ENCODE measurements around the gene ZNF483.

The ZNF483 gene

DNA sequence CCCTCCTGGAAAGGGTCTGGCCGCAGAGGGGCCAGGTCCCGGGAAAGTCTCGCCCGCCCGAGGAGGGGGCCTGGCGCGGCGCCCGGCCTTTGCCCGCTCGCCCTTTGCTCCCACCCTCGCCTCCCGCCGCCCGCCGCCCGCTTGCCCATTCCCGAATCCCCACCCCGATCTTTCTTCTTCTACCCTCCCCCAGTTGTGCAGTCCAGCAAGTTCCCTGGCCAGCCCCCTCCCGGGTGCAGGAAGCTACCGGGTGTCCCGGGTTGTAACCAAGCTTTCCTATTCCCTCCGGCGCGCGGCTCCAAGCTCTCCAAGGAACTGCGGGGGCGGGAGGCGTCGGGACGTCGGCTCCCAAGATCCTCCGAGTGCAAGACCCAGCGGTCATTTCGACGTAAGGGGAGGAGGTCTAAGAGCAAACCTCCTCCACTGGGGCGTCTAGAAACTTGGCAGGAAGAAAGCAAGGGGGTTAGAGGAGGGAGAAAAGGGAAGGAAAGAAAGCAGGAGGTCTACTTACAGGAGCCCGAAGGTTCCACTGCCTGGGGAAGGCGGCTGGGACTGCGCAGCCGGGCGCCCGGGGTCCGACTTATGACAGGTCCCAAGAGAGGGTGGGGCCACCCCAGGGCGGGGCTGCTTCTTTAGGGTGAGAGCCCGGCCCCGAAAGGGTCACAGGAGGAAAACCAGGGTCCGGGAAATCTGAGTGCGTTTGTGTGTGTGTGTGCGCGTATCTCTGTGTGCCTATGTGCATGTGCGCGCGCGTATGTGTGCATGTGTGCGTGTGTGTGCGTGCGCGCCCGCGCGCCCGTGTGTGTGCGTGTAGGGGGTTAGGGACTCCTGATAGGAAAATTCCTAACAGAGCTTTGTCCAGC is 74.3 kb downstream of the ZNF483 start, which contains the start of gene PTGR1:
Gene PTGR1 (minus strand): TSS at position 556 of the 863 bp plus-strand sequence. CDS start 2,225 bp downstream, outside the sequence.
- TF ChIP-seq, protein P1, sequence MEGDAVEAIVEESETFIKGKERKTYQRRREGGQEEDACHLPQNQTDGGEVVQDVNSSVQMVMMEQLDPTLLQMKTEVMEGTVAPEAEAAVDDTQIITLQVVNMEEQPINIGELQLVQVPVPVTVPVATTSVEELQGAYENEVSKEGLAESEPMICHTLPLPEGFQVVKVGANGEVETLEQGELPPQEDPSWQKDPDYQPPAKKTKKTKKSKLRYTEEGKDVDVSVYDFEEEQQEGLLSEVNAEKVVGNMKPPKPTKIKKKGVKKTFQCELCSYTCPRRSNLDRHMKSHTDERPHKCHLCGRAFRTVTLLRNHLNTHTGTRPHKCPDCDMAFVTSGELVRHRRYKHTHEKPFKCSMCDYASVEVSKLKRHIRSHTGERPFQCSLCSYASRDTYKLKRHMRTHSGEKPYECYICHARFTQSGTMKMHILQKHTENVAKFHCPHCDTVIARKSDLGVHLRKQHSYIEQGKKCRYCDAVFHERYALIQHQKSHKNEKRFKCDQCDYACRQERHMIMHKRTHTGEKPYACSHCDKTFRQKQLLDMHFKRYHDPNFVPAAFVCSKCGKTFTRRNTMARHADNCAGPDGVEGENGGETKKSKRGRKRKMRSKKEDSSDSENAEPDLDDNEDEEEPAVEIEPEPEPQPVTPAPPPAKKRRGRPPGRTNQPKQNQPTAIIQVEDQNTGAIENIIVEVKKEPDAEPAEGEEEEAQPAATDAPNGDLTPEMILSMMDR (conservative IDR thresholded peaks at IDR 0.05; ENCODE audit: low read depth, low read length): no peak
- H3K4me3 ChIP-seq (ENCODE audit: low read depth, low read length): peak within 1 kb of the TSS; percentile 75
- DNase-seq (ENCODE audit: low read depth): peak; percentile 88

DNA sequence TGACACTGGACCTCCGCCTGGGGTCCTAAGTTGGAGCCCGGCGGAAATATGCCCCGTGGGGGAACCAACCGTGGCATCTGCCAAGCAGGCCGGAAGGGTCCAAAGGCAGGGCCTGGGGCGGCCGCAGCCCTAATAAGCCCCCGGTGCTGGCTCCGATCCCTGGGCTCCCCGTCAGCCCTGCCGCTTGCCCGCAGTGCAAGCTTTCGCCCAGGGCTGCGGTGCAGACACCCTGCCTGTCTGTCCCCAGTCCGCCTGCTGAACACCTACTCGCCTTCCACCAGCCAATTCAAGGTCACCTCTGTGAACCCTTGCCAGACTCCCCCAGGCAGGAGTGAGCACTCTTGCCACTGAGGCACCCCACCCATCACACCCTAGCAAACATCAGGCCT is 75.0 kb downstream of the ZNF483 start:
- peak overlapping the region; percentile 75 for H3K4me3 ChIP-seq (ENCODE audit: low read depth, low read length)
- TF ChIP-seq, protein P1 (conservative IDR thresholded peaks at IDR 0.05; ENCODE audit: low read depth, low read length): no peak
- no peak for DNase-seq (ENCODE audit: low read depth)

DNA sequence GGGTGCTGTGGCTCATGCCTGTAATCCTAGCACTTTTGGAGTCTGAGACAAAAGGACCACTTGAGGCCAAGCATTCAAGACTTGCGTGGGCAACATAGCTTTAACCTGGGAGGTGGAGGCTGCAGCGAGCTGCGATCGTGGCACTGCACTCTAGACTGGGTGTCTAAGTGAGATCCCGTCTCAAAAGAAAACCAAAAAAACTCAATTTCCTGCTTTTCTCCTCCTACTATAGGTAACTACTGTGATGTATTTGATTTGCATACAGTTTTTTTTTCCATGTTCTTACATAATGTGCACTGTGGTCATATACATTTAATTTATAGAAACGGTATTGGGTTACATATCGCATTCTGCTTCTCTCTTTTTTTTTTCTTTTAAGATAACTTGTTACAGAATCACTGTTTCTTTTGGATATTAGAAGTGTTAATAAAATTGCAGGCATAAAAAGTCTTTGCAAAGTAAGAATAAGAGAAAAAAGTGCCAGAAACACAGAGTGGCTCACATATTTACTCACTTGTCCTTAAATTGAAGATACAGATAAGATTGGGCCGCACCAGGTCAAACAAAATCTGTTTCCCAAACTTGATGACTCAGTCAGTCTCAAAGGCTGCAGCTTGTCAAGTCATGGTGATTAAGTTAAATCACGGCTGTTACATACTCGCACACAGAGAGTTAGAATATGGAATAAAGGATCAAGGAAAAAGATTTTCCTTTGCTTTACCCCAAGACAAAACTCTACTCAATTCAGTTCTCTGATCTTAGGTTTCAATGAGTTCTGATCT is 76.4 kb downstream of the ZNF483 start:
- TF ChIP-seq, protein P1 (conservative IDR thresholded peaks at IDR 0.05; ENCODE audit: low read depth, low read length): no peak
- no peak overlapping the region for H3K4me3 ChIP-seq (ENCODE audit: low read depth, low read length)
- peak; percentile 56 for DNase-seq (ENCODE audit: low read depth)

DNA sequence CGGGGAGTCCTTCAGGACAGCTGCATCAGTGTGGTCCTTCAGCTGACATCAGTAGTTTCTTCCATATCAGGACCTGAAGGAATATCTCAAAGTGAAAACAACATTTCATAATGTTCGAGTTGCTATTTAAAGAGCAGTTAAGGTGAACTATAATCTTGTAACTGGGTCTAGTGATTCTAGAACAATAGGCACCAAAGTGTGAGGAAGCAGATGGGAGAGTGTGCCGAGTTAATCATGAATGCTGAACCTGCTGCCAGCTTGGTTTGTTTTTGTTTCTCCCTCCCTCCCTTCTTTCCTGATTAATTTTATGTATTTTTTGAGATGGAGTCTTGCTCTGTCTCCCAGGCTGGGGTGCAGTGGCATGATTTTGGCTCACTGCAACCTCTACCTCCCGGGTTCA is 78.1 kb downstream of the ZNF483 start:
- H3K4me3 ChIP-seq (ENCODE audit: low read depth, low read length): no peak overlapping the region
- TF ChIP-seq, protein P1 (conservative IDR thresholded peaks at IDR 0.05; ENCODE audit: low read depth, low read length): no peak
- no peak for DNase-seq (ENCODE audit: low read depth)

DNA sequence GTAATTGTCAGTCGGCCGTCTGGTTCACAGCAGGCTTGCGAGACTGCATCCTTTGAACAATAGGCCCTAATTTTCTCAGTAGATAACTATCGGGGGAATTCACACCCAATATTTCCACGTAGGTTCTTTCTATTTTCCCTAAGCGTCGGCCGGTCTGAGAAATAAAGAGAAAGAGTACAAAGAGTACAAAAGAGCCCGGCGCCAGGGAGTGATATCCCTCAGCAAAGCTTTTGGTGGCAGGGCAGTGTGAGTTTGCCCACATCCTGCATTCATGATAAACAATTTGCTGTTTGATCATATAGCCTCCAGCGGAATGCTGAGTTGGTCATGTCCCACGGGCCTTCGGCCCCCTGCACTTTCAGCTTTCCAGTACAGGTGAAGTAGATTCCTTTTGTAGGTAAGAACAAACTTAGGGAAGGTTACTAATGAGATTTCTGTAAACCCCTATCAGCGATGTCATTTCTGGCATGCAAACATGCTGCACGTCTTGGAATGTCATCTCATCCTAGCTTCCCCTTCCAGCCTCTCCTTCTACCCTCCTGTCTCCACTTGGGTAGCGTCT is 79.2 kb downstream of the ZNF483 start:
- DNase-seq (ENCODE audit: low read depth): no peak
- no peak overlapping the region for H3K4me3 ChIP-seq (ENCODE audit: low read depth, low read length)
- TF ChIP-seq, protein P1 (conservative IDR thresholded peaks at IDR 0.05; ENCODE audit: low read depth, low read length): no peak

DNA sequence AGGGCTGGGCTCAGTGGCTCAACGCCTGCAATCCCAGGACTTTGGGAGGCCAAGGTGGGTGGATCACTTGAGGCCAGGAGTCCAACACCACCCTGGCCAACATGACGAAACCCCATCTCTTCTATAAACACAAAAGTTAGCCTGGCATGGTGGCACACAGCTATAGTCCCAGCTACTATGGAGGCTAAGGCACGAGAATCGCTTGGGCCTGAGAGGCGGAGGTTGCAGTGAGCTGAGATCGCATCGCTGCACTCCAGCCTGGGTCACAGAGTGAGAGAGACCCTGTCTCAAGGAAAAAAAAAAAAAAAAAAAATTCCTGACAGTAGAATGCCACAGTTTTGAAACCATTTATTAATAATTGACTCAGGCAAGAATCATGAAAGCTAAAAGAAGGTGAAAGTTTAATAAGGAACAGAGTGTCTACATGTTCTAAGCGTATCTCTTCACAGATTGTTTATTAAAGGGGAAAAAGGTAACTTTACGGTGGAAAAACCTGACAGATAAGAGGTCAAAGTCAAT is 80.1 kb downstream of the ZNF483 start:
- TF ChIP-seq, protein P1 (conservative IDR thresholded peaks at IDR 0.05; ENCODE audit: low read depth, low read length): no peak
- DNase-seq (ENCODE audit: low read depth): no peak
- H3K4me3 ChIP-seq (ENCODE audit: low read depth, low read length): no peak overlapping the region

Measured in choroid plexus epithelial cell (primary cell).